Stimulated activated CD8-positive, alpha-beta memory T cell treated with anti-CD3 and anti-CD28 coated beads, Interleukin-15, amount 100 ng/mL, for 4 hours (primary cell): Measurements from ENCODE around the gene CADPS2.
"Not testable (repeated sequence)": the region's sequence is repeated elsewhere in the genome, so short reads cannot be mapped to it uniquely, and the experiment has no call there.

Source experiments
- DNase-seq, 2 donors: peaks; one replicate each; pipeline ENCODE4 v3.0.0-alpha.2; 2020; ENCODE audit warnings: low read depth in 2 of 2

The CADPS2 gene

DNA sequence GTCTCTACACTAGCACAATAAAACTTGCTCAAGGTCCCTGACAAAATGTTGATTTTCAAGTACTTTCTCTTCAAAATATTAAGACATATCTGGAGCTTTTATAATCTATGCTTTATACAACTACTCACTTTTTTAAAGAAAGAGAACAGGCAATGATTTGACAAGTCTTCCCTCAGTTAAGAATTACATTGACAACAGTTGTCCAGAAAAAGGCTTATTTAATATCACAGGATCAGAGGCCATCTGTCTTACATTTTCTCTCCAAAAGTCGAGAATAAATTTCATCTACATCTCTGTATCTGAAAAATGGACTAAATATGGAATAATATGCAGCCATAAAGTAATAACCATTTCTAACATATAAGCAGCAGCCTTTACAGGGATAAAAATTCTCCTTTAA lies 175.3 kb downstream of the CADPS2 start:
- no peak for DNase-seq

- no peak for DNase-seq
Observed at GRCh38 chr7:122709930-122710646, 176.2 kb downstream of the CADPS2 start.

GRCh38 chr7:122706836-122707235 lies 179.4 kb downstream of the CADPS2 start:
- no peak for DNase-seq

DNA sequence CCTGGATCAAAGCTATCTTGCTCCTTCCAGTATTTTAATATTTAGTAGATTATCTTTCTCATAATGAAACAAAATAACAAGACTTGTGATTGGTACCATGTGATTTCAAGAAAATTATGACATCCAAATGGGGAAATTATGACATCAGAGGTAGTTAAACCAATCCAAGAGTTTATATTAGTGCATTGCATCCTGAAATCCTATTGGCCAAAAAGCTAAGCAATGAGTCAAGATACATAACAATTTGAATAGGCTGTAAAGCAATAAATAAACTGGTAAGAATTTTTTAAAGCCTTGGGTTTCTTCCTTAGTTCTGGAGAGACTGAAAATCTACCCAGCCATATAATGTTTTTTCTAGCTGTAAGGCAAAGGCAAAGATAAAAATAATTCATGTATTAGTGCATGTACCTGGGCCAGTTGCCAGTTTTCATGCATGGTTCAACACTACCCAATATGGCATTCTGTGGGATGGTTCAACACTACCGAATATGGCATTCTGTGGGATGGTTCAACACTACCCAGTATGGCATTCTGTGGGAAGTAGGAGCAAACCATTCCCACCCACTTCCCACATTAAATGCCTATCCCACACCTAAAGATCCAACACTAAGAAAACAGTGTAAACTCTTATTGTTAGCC lies 183.3 kb downstream of the CADPS2 start, which contains the start of gene RNF148:
Gene RNF148 (minus strand): TSS at position 51 of the 639 bp plus-strand sequence. CDS start 172 bp downstream, outside the sequence.
- no peak for DNase-seq

- DNase-seq: no peak
Observed at GRCh38 chr7:122699017-122699416, 187.2 kb downstream of the CADPS2 start, which contains the start of gene RNF133. Gene RNF133 (minus strand): TSS chr7:122699117. CDS start chr7:122698918, 199 bp downstream.

DNA sequence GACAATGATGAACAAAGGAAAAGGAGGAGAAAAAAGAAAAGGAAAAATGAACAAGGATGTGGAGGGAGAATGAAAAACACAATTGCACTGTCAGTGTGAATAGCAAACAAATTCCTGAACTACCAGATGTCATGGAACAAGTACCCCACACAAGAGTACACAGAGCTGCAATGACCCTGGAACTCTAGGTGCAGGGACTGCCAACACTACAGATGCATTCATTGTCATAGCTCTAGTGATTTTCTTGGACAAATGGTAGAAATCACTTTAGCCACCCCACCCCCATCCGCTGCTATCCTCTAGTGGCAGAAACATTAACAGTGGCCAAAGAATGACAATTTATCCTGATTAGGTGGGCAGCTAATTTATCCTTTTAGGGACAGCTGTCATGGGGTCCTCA lies 190.4 kb downstream of the CADPS2 start:
- DNase-seq: no peak

- no peak for DNase-seq
Observed at GRCh38 chr7:122694697-122695096, 191.6 kb downstream of the CADPS2 start.

- no peak for DNase-seq
Observed at GRCh38 chr7:122692769-122693309, 193.4 kb downstream of the CADPS2 start.

DNA sequence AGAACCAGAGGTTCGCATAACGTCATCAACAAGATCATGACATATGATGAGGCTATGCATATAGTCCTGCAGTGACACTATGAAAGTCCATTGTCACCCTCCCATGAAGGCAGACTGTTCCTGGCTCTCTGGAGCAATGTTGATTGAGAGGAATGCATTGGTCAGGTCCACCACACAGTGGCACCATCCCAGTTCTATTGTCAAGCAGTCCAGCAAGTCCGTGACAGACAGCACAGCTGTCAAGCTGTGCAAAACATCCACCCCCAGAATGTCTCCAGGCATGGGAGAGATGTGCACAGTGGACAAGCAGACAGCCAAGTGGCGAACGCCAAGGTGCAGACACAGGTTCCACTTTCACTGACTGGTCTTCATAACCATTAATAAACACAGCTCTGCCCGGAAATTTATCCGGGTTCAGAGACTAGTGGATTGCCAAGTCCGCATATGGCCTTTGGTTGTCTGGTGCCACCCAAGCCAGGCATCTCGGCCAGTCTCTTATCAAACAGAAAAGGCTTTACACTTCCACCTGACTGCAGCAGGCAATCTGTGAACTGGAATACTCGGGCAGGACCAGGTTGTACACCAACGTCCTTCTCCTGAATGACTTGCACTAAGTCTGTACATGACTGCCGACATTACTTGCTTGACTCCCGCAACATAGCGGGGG lies 194.6 kb downstream of the CADPS2 start:
- no peak for DNase-seq

- no peak for DNase-seq
Observed at GRCh38 chr7:122689346-122690109, 196.7 kb downstream of the CADPS2 start.

DNA sequence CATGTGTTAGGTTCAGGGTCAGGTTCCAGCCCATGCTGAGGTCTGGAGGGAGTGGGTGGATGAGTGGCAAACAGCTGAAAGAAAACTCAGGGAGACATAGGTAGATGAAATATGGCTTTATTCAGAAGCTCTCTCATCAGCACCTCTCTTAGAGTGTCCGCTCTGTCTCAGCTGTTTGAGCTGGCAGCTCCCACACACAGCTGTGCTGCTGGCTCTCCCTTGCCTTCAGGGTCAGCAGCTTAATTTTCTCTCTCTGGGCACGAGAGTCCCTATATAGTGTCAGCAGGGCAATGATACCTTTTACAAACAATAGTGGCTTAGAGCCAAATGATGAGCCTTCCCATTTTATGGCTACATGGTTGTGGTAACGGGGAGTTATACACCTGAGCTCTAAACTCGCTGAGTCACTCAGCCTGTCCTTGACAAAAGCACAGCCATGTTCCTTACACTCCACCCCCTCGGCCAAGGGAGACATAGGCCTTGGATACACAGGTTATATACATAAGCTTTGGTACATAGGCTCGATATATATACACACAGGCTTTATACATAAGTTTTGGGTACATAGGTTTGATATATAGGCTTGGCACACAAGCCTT lies 197.8 kb downstream of the CADPS2 start:
- no peak for DNase-seq

DNA sequence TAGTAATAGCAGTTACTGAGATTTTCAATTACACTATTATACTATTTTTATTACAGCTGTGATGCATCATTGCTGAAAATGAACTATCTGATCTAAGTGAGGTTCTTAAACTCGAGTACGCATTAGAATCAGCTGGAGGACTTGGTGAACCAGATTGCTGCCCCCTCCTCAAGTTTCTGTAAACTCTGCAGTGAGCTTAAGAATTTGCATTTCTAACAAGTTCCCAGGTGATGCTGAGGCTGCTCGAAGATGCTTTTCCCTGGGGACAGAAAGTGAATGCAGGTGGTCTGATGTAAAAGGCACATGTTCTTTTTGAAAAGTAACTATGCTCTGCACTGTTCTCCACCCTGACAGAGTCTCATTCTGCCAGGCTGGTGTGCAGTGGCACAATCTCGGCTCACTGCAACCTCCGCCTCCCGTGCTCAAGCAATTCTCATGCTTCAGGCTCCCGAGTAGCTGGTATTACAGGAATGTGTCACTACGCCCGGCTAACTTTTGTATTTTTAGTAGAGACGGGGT lies 199.8 kb downstream of the CADPS2 start:
- DNase-seq: no peak

- no peak for DNase-seq
Observed at GRCh38 chr7:122684504-122684903, 201.8 kb downstream of the CADPS2 start.

GRCh38 chr7:122682815-122683550 lies 203.3 kb downstream of the CADPS2 start:
- no peak for DNase-seq

GRCh38 chr7:122681186-122681585 lies 205.1 kb downstream of the CADPS2 start:
- DNase-seq: not testable (repeated sequence)

- DNase-seq: no peak
Observed at GRCh38 chr7:122679813-122680212, 206.4 kb downstream of the CADPS2 start.

- not testable (repeated sequence) for DNase-seq
Observed at GRCh38 chr7:122679269-122679709, 207.0 kb downstream of the CADPS2 start.

- no peak for DNase-seq
Observed at GRCh38 chr7:122677149-122677548, 209.1 kb downstream of the CADPS2 start.

GRCh38 chr7:122676466-122676865 lies 209.8 kb downstream of the CADPS2 start:
- DNase-seq: no peak

DNA sequence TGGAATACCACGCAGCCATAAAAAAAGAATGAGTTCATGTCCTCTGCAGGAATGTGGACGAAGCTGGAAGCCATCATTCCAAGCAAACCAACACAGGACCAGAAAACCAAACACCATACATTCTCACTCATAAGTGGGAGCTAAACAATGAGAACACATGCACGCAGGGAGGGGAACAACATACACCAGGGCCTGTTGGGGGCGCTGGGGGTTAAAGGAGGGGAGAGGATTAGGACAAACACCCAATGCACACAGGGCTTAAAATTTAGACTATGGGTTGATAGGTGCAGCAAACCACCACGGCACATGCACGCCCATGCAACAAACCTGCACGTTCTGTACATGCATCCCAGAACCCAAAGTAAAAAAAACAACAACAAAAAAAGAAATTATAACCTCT lies 210.6 kb downstream of the CADPS2 start:
- DNase-seq: no peak
